DOHH2 (cell line): ENCODE measurements around the gene OR4F6.

Source experiments
- H3F3A ChIP-seq: fragments of 200-600 bp; sonication (generic), shearing (Covaris generic); 2 replicates; pipeline ENCODE4 v1.6.0; 2016; ENCODE audit warnings: antibody characterized with exemption, mild to moderate bottlenecking; ENCODE audit not compliant: control insufficient read depth, insufficient read depth
- H3K27ac ChIP-seq: fragments of 200-600 bp; sonication (generic); 2 replicates; pipeline ENCODE4 v1.5.1; 2014; ENCODE audit warnings: low read depth, mild to moderate bottlenecking, low read length, moderate library complexity
- H3K27me3 ChIP-seq: fragments of 200-600 bp; sonication (generic); 2 replicates; pipeline ENCODE4 v1.6.1; 2014; ENCODE audit warnings: mild to moderate bottlenecking, low read length, mixed read lengths; ENCODE audit not compliant: control insufficient read depth
- H3K36me3 ChIP-seq: fragments of 200-600 bp; sonication (generic); 2 replicates; pipeline ENCODE4 v1.6.1; 2014; ENCODE audit warnings: mild to moderate bottlenecking, low read length, moderate library complexity, mixed read lengths; ENCODE audit not compliant: control insufficient read depth
- H3K4me1 ChIP-seq: fragments of 200-600 bp; sonication (generic); 2 replicates; pipeline ENCODE4 v1.6.1; 2014; ENCODE audit warnings: mild to moderate bottlenecking, low read length, mixed read lengths; ENCODE audit not compliant: control insufficient read depth
- H3K4me2 ChIP-seq: fragments of 200-600 bp; sonication (generic); 2 replicates; pipeline ENCODE4 v1.6.0; 2014; ENCODE audit warnings: mild to moderate bottlenecking, low read length, moderate library complexity
- H3K4me3 ChIP-seq: fragments of 200-600 bp; sonication (generic); 2 replicates; pipeline ENCODE4 v1.5.1; 2014; ENCODE audit warnings: mild to moderate bottlenecking, low read length, mixed read lengths
- H3K79me2 ChIP-seq: fragments of 200-600 bp; sonication (generic); 2 replicates; pipeline ENCODE4 v1.6.1; 2014; ENCODE audit warnings: mild to moderate bottlenecking, low read length, mixed read lengths; ENCODE audit not compliant: control insufficient read depth
- H3K9me2 ChIP-seq: fragments of 200-600 bp; sonication (generic); replicated peaks from 2 replicates; pipeline ENCODE4 v1.6.1; 2014; ENCODE audit warnings: mild to moderate bottlenecking, low read length, mixed read lengths; ENCODE audit not compliant: control insufficient read depth
- H3K9me3 ChIP-seq: fragments of 200-600 bp; sonication (generic); 2 replicates; pipeline ENCODE4 v1.6.1; 2014; ENCODE audit warnings: antibody characterized with exemption, low read length, mixed read lengths; ENCODE audit not compliant: control insufficient read depth, insufficient read depth
- H4K20me1 ChIP-seq: fragments of 200-600 bp; sonication (generic); 2 replicates; pipeline ENCODE4 v1.6.0; 2014; ENCODE audit warnings: low read depth, mild to moderate bottlenecking, antibody characterized with exemption, low read length, moderate library complexity; ENCODE audit not compliant: control insufficient read depth, insufficient read depth
- CTCF ChIP-seq: fragments of 200-600 bp; sonication (generic); IDR thresholded peaks from one replicate; pipeline ENCODE4 v1.5.1; 2014; ENCODE audit warnings: antibody characterized with exemption, mild to moderate bottlenecking, low read depth, low read length; ENCODE audit not compliant: poor library complexity, severe bottlenecking
- EZH2phosphoT487 ChIP-seq: fragments of 200-600 bp; sonication (generic); IDR thresholded peaks from 2 replicates; pipeline ENCODE4 v1.6.1; 2017; ENCODE audit warnings: borderline replicate concordance, mild to moderate bottlenecking, antibody characterized with exemption, low read length, moderate library complexity, mixed read lengths

The OR4F6 gene

GRCh38 chr15:101810456-101810855, 7.1 kb downstream of the OR4F6 start:
- H3K27ac ChIP-seq, result no peak overlapping the region
- H3K4me3 ChIP-seq, result no peak overlapping the region
- no peaks in the 10 kb centered on the region for H3K9me3 ChIP-seq
- no peaks in the 10 kb centered on the region for H3K4me1 ChIP-seq
- no peaks in the 10 kb centered on the region for H4K20me1 ChIP-seq
- no peaks in the 10 kb centered on the region for H3K36me3 ChIP-seq
- TF ChIP-seq EZH2phosphoT487 (no peak), CTCF (no peak)
- H3F3A ChIP-seq, result no peaks in the 10 kb centered on the region
- no peaks in the 10 kb centered on the region for H3K79me2 ChIP-seq
- peaks cover 16% of the 10 kb centered on the region for H3K27me3 ChIP-seq
- no peak overlapping the region for H3K4me2 ChIP-seq
- H3K9me2 ChIP-seq, result no peaks in the 10 kb centered on the region

- H3K9me2 ChIP-seq, result no peaks in the 10 kb centered on the region
- H3F3A ChIP-seq, result no peaks in the 10 kb centered on the region
- no peaks in the 10 kb centered on the region for H3K79me2 ChIP-seq
- H3K9me3 ChIP-seq, result no peaks in the 10 kb centered on the region
- H3K4me1 ChIP-seq, result no peaks in the 10 kb centered on the region
- no peak overlapping the region for H3K4me3 ChIP-seq
- H3K27ac ChIP-seq, result no peak overlapping the region
- TF ChIP-seq EZH2phosphoT487 (no peak), CTCF (no peak)
- H3K36me3 ChIP-seq, result no peaks in the 10 kb centered on the region
- H3K4me2 ChIP-seq, result no peak overlapping the region
- H4K20me1 ChIP-seq, result no peaks in the 10 kb centered on the region
- H3K27me3 ChIP-seq, result peaks cover 13% of the 10 kb centered on the region
Measured at GRCh38 chr15:101810876-101811275, 7.6 kb downstream of the OR4F6 start.

GRCh38 chr15:101811902-101812301, 8.6 kb downstream of the OR4F6 start, which contains the start of gene OR4F15:
TSS of gene OR4F15 (plus strand) at chr15:101812202. CDS start at chr15:101818187, 5,985 bp downstream.
- H3K27ac ChIP-seq, result no peak within 1 kb of the TSS
- H3F3A ChIP-seq, result no peaks in the 10 kb centered on the region

More at GRCh38 chr15:101811902-101812301, 8.6 kb downstream of the OR4F6 start, which contains the start of gene OR4F15:
- Histone ChIP-seq H3K4me1 (no peaks in the 10 kb centered on the region), H3K9me3 (no peaks in the 10 kb centered on the region), H3K4me3 (no peak within 1 kb of the TSS), H3K4me2 (no peak within 1 kb of the TSS), H3K27me3 (peaks cover 9% of the 10 kb centered on the region; the same call in 1 of the 2 replicates), H3K36me3 (no peaks in the 10 kb centered on the region), H3K9me2 (no peaks in the 10 kb centered on the region), H3K79me2 (no peaks in the 10 kb centered on the region), H4K20me1 (no peaks in the 10 kb centered on the region)
- TF ChIP-seq CTCF (no peak), EZH2phosphoT487 (no peak)
